GM10248 (cell line): ENCODE data around the gene ZNF273.
"Not testable (repeated sequence)": the region's sequence is repeated elsewhere in the genome, so short reads cannot be mapped to it uniquely, and the experiment has no call there.

ENCODE experiments used
- CTCF ChIA-PET: fragments of 300-600 bp; sonication (Branson Sonifier 250); formaldehyde crosslinking; extraction: SDS; loops from one replicate; lab custom pipeline; 2021; ENCODE audit warnings: antibody characterized with exemption; lab: Yijun Ruan, JAX
- POLR2A ChIA-PET: fragments of 350-650 bp; sonication (Branson Sonifier 250); formaldehyde crosslinking; extraction: SDS; loops from one replicate; lab custom pipeline; 2020; ENCODE audit warnings: antibody characterized with exemption; lab: Yijun Ruan, JAX
- DNase-seq: peaks from one replicate; pipeline ENCODE4 v3.0.0; 2012; ENCODE audit errors: extremely low spot score
- TF ChIP-seq, protein P1 (sequence below): IDR thresholded peaks from 2 replicates; pipeline ENCODE4 v1.5.1; 2012; ENCODE audit warnings: mild to moderate bottlenecking, low read depth; ENCODE audit errors: extremely low read depth, missing control alignments, control extremely low read depth

The ZNF273 gene

DNA sequence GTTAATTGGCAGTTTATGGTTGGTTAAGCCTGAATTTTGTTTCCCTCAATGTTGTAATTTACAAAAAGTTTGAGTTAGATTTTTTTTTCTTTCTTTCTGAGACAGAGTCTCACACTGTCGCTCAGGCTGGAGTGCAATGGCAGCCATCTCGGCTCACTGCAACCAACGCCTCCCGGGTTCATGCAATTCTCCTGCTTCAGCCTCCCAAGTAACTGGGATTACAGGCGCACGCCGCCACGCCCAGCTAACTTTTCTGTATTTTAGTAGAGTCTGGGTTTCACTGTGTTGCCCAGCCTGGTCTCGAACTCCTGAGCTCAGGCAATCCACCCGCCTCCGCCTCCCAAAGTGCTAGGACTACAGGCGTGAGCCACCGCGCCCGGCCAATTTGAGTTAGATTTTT lies 935 bp downstream of the ZNF273 start:
- POLR2A ChIA-PET, result no interaction called here
- CTCF ChIA-PET, result interaction anchor here (1.1 kb wide), 1 partner anchor 12 kb away, joined by 3 read pairs; no protein-coding TSS in a partner anchor
- no peak for DNase-seq
- TF ChIP-seq, protein P1, sequence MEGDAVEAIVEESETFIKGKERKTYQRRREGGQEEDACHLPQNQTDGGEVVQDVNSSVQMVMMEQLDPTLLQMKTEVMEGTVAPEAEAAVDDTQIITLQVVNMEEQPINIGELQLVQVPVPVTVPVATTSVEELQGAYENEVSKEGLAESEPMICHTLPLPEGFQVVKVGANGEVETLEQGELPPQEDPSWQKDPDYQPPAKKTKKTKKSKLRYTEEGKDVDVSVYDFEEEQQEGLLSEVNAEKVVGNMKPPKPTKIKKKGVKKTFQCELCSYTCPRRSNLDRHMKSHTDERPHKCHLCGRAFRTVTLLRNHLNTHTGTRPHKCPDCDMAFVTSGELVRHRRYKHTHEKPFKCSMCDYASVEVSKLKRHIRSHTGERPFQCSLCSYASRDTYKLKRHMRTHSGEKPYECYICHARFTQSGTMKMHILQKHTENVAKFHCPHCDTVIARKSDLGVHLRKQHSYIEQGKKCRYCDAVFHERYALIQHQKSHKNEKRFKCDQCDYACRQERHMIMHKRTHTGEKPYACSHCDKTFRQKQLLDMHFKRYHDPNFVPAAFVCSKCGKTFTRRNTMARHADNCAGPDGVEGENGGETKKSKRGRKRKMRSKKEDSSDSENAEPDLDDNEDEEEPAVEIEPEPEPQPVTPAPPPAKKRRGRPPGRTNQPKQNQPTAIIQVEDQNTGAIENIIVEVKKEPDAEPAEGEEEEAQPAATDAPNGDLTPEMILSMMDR, result no peak

DNA sequence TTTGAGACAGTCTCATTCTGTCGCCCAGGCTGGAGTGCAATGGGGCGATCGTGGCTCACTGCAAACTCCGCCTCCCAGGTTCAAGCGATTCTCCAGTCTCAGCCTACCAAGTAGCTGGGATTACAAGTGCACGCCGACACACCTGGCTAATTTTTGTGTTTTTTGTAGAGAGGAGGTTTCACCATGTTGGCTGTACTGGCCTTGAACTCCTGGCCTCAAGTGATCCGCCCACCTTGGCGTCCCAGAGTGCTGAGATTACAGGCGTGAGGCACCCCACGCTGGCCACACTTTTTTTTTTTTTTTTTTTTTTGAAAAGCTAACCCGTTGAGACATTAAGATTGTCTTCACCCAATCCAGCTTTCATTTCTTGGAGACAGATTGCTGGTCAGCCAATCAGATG lies 2.1 kb downstream of the ZNF273 start:
- ChIA-PET CTCF (no interaction called here), POLR2A (interaction anchor here (0.7 kb wide), 1 partner anchor 40 kb away, joined by 4 read pairs; no protein-coding TSS in a partner anchor)
- no peak for DNase-seq
- TF ChIP-seq, protein P1, result no peak

DNA sequence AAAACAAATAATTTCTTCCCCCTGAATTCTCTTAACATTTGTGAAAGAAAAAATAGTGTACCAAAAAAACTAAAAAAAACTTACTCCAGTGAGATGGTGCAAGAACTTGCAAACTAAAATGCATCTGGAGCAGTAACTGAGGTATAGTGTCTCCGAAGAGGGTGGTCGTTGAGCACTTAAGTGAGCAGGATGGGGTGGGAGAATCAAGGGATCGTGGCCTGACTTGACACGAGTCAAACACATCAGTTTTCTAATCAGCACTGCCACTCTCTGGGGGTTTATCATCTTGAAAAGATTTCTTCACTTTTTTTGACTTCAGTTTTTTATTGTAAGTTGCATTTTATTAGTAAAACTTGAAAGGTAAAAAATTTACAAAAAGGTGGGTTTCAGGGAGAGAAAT lies 2.5 kb downstream of the ZNF273 start:
- TF ChIP-seq, protein P1, result no peak
- DNase-seq, result no peak
- ChIA-PET CTCF (no interaction called here), POLR2A (interaction anchor here (0.7 kb wide), 1 partner anchor 40 kb away, joined by 4 read pairs; no protein-coding TSS in a partner anchor)

GRCh38 chr7:64907641-64908326 lies 4.7 kb downstream of the ZNF273 start:
- CTCF ChIA-PET, result interaction anchor here (1.1 to 1.5 kb wide), 2 partner anchors 13 to 43 kb away, joined by 3 read pairs; no protein-coding TSS in a partner anchor
- TF ChIP-seq, protein P1, result no peak
- DNase-seq, result no peak

GRCh38 chr7:64908358-64908757 lies 5.3 kb downstream of the ZNF273 start:
- ChIA-PET CTCF (no interaction called here), POLR2A (no interaction called here)
- DNase-seq, result no peak

More at GRCh38 chr7:64907641-64908326, 4.7 kb downstream of the ZNF273 start:
- POLR2A ChIA-PET, result no interaction called here

DNA sequence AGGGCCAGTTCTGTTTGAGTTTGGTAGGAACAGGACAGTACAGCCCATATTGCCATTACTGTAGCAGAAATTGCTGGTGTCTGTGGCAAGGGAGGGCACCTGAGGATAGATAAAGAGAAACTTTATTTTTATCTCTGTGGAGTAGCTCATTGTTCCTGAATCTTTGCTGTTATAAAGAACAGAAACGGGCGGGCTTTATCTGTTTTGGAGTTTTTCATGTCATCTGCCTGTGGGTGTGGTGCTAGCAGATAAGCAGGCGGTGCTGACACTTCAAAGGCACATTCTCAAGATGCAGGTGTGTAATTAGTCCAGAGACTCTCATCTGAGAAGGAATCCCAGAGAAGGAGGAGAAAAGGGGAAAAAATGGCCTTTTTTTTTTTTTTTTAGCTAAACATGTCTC lies 11.5 kb downstream of the ZNF273 start:
- POLR2A ChIA-PET, result no interaction called here
- TF ChIP-seq, protein P1, result no peak
- CTCF ChIA-PET, result interaction anchor here (1.3 kb wide), 1 partner anchor 8 kb away, joined by 3 read pairs; no protein-coding TSS in a partner anchor
- no peak for DNase-seq

More at GRCh38 chr7:64908358-64908757, 5.3 kb downstream of the ZNF273 start:
- TF ChIP-seq, protein P1, result no peak

- DNase-seq, POLR2A ChIA-PET: not testable (repeated sequence)
- CTCF ChIA-PET, result interaction anchor here (1.3 kb wide), 1 partner anchor 9 kb away, joined by 3 read pairs; no protein-coding TSS in a partner anchor
These were observed 12.2 kb downstream of the ZNF273 start for GRCh38 chr7:64915301-64915700.

GRCh38 chr7:64928252-64929187 lies 25.4 kb downstream of the ZNF273 start:
- POLR2A ChIA-PET, DNase-seq, CTCF ChIA-PET: not testable (repeated sequence)
